IPS-11a (cell line): ENCODE results near the gene INPP5J.
"Not testable (repeated sequence)": the region's sequence is repeated elsewhere in the genome, so short reads cannot be mapped to it uniquely, and the experiment has no call there.

Experiments
- H3K4me3 ChIP-seq: one replicate; pipeline ENCODE4 v1.5.1; 2013; ENCODE audit warnings: low read depth, low read length, control low read depth

Gene INPP5J, protein sequence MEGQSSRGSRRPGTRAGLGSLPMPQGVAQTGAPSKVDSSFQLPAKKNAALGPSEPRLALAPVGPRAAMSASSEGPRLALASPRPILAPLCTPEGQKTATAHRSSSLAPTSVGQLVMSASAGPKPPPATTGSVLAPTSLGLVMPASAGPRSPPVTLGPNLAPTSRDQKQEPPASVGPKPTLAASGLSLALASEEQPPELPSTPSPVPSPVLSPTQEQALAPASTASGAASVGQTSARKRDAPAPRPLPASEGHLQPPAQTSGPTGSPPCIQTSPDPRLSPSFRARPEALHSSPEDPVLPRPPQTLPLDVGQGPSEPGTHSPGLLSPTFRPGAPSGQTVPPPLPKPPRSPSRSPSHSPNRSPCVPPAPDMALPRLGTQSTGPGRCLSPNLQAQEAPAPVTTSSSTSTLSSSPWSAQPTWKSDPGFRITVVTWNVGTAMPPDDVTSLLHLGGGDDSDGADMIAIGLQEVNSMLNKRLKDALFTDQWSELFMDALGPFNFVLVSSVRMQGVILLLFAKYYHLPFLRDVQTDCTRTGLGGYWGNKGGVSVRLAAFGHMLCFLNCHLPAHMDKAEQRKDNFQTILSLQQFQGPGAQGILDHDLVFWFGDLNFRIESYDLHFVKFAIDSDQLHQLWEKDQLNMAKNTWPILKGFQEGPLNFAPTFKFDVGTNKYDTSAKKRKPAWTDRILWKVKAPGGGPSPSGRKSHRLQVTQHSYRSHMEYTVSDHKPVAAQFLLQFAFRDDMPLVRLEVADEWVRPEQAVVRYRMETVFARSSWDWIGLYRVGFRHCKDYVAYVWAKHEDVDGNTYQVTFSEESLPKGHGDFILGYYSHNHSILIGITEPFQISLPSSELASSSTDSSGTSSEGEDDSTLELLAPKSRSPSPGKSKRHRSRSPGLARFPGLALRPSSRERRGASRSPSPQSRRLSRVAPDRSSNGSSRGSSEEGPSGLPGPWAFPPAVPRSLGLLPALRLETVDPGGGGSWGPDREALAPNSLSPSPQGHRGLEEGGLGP

DNA sequence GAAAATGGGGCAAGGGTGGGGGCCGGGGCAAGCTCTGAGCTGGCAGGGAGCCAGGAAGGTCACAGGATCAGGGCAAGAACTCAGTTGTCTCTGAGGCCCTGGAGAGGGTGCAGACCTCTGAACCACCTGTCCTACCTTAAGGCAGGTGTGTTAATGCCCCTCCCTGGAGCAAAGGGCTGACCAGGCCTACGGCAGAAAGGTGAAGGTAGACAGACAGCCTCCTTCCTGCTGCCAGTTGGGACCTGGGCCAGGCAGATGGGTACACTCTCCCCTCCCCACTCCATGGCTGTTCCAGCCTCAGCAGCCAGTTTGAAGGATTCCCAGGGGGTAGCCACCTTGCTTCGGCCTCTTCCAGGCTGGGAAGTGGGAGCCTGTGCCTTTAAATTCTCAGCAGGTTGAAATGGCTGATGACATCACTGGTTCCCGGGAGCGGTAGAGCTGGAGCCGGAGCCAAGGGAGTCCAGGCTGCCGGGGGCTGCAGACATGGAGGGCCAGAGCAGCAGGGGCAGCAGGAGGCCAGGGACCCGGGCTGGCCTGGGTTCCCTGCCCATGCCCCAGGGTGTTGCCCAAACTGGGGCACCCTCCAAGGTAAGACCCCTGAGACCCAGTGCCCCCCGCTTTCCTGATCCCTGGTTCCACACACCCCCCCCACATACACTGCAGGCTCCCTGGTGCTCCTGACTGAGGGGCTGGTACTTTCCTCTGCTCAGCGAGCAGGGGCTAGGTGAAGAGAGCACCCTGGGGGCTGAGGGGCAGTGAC lies at the start of gene INPP5J:
Gene INPP5J, plus strand, starts transcription at position 435 of the 760 bp plus-strand sequence. Its CDS starts 49 bp downstream, at position 484.
- H3K4me3 ChIP-seq = peak within 1 kb of the TSS; percentile 41

GRCh38 chr22:31073125-31073524 lies 49.6 kb upstream of the INPP5J start:
- H3K4me3 ChIP-seq = not testable (repeated sequence)

DNA sequence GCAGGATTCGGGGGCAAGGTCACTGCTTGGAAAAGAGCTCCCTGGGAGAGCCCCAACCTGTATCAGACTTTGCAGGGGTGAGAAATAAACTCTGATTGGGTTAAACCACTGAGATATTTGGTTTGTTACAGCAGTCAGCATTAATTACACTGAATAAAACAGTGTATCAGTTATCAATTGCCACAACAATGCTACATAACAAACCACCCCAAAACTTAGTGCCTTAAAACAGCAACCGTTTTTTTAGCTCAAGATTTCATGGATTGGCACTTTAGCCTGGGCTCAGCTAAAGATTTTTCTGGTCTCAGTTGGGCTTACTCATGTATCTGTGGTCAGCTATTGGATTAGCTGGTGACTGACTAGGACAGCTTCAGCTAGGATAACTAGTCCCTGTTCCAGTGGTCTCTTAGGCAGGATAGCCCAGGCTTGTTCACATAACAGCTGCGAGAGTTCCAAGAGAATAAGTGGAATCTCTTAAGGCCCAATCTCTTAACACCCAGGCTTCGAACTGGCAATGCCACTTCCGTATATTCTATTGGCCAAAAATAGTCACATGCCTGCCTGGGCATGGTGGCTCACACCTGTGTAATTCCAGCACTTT lies 49.1 kb upstream of the INPP5J start:
- H3K4me3 ChIP-seq = not testable (repeated sequence)

DNA sequence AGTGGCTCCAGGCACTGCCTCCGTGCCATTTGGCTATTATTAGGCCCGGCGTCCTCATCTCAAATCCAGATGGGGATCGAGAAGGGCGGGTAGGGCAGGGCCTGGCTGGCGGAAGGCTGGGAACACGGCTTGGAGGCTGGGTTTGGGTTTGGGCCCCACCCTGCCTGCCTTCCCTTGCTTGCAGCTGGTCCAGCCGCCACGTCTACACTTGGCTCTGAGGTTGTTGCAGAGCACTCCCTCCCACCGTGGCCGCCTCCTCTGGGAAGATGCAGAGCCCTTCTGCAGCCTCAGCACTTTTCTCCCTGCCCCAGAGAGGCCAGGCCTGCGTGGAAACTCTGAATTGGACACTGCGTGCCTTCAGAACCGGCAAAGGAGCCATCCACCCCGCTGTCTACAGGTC lies 46.8 kb upstream of the INPP5J start:
- H3K4me3 ChIP-seq = no peak overlapping the region

- no peak overlapping the region for H3K4me3 ChIP-seq
Observed at GRCh38 chr22:31077681-31078080, 45.1 kb upstream of the INPP5J start.

DNA sequence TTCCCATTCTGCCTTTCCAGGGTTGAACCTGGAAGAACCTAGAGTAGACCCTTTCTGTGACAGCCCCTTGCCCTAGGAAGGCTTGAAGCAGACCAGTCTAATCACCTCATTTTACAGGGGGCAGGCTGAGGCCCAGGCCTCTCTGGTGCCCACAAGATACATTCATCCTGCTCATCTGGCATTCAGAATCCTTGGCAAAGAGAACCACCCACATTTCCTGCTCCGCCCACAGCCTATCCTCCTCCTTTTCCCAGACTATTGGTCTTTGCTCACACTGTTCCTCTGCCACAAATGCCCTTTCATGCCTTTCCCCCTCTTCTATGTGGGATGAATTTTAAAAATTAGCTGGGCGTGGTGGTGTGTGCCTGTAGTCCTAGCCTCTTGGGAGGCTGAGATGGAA lies 44.4 kb upstream of the INPP5J start:
- not testable (repeated sequence) for H3K4me3 ChIP-seq

- no peak overlapping the region for H3K4me3 ChIP-seq
Observed at GRCh38 chr22:31079095-31079642, 43.6 kb upstream of the INPP5J start.

- H3K4me3 ChIP-seq = peak overlapping the region; percentile 61
Observed at GRCh38 chr22:31080164-31080847, 42.5 kb upstream of the INPP5J start.

DNA sequence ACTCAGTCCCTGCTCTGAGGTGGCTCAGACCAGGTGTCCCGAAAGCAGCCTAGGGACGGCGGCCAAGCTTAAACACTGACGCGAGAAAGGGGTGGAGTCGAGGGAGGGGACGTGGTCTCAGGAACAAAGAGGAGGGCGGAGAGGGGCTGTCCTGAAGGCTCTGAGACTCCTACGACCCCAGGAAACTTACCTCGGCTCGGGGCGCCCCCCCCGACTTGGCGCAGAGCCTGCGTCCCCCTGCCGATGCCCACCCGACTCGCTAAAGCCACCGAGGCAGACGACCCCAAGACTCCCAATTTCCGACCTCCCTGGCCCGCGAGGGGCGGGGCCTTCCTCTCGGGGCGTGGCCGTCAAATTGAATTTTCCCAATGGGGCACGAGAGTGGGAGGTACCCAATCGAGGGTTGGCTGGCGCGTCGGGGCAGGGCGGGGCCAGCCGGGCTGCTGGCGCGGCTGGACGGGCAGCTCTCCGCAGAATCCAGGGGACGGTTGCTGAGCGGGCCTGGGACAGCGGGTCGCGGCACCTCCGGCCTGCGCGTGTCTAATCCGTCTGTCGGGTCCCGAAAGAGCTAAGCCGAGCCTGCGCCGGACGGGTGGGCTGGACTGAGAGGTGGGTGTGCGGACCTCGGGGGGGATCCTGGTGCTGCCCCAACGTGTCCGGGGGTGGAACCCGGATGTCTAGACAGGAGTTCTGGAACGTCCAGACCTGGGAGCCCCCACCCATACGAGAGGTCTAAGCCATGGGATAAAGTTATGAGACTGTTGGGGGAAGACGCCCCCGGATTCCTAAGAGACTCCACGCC lies 41.7 kb upstream of the INPP5J start, which contains the start of gene SMTN:
Gene SMTN, plus strand, starts transcription at position 471 of the 802 bp plus-strand sequence. CDS start 1,941 bp downstream, outside the sequence.
- peak within 1 kb of the TSS; percentile 61 for H3K4me3 ChIP-seq

GRCh38 chr22:31081963-31082605 lies 40.7 kb upstream of the INPP5J start:
- no peak overlapping the region for H3K4me3 ChIP-seq

- H3K4me3 ChIP-seq = no peak overlapping the region
Observed at GRCh38 chr22:31082606-31083376, 40.0 kb upstream of the INPP5J start.

DNA sequence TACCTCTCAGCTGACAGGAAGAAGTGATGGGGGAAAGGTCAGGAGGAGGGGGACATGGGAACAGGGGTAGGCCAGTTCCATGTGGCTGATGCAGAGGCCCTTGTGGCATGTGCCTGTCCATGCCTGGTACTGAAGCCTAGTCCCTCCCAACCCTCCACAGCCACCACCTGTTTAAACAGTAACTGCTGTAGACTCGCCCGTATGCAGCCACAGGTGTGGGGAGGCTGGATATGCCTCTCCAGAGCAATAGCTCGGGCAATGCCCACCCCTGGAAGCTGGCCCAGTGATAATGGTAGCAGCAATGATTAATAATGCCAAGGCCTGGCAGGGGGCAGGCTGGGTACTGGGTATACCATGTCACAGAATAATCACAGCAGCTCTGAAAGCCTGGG lies 39.4 kb upstream of the INPP5J start:
- no peak overlapping the region for H3K4me3 ChIP-seq

GRCh38 chr22:31083923-31084810 lies 38.6 kb upstream of the INPP5J start:
- H3K4me3 ChIP-seq = peak overlapping the region; percentile 67

GRCh38 chr22:31084811-31085492 lies 37.8 kb upstream of the INPP5J start:
- H3K4me3 ChIP-seq = peak overlapping the region; percentile 67

- H3K4me3 ChIP-seq = peak overlapping the region; percentile 55
Observed at GRCh38 chr22:31085493-31085824, 37.3 kb upstream of the INPP5J start.

DNA sequence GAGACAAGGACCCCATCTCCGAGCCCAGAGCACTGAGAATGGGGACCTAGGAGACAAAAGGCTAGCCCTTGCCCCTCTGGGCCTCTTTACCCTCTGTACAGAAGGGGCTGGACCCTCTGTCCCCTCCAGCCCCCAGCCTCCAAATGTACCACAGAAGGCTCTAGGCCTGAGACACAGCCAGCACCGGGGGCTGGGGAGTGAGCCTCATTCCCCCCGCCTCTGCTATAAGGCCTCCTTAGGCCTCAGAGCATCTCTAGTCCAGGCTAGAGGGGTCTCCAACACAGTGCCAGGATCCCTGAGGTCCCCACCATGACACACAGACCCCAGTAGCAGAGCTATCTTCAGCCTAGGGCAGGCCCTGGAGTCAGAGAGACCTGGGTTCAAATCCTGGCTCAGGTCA lies 36.8 kb upstream of the INPP5J start:
- H3K4me3 ChIP-seq = no peak overlapping the region
